Activated naive CD8-positive, alpha-beta T cell (primary cell): ENCODE measurements around the gene ZBTB44.
"Not testable (repeated sequence)": the region's sequence is repeated elsewhere in the genome, so short reads cannot be mapped to it uniquely, and the experiment has no call there.

ENCODE experiments used
- H3K27ac Mint-ChIP-seq: one replicate; pipeline ENCODE4 v1.8.0; 2021; ENCODE audit warnings: mixed read lengths
- H3K27me3 Mint-ChIP-seq: one replicate; pipeline ENCODE4 v1.8.0; 2021; ENCODE audit warnings: mixed read lengths
- H3K36me3 Mint-ChIP-seq: one replicate; pipeline ENCODE4 v1.8.0; 2021; ENCODE audit warnings: mixed read lengths
- H3K4me1 Mint-ChIP-seq: one replicate; pipeline ENCODE4 v1.8.0; 2021; ENCODE audit warnings: low read depth, mixed read lengths
- H3K4me3 Mint-ChIP-seq: one replicate; pipeline ENCODE4 v1.8.0; 2021; ENCODE audit warnings: mild to moderate bottlenecking, mixed read lengths
- H3K9me3 Mint-ChIP-seq: one replicate; pipeline ENCODE4 v1.8.0; 2021; ENCODE audit warnings: low read depth, mixed read lengths

Gene ZBTB44

DNA sequence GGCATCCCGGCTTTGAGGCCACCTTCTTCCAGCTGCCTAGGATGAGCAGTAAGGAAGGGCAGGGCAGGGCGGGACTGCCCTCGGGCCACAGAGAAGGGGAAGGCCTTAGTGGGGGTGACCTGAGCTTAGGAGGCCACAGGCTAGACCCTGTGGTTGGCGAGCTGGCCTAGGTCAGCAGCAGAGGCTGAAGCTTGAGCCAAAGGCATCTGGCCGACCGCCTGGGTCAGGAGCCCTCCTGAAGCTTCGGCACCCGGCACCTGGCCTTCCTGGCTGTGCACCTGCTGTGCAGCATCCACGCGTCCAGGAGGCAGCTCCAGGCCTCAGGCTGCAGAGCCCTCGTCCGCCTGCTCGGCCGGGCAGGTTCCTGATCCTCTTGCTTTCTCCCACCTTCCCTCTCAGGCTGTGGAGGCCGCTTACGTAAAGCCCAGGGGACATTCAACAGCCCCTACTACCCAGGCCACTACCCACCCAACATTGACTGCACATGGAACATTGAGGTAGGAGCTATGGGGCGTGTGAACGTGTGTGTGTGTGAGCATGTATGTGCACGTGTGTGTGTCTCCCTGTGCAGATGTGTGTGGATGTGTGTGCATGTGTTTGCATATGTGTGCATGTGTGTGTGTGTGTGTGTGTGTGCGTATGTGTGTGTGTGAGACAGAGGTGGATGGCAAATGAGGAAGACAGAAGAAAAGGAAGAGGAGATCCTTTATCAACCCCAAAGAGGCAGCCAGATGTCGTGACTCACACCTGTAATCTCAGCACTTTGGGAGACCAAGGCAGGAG lies 120.3 kb downstream of the ZBTB44 start:
- H3K27ac Mint-ChIP-seq, result no peak overlapping the region
- H3K9me3 Mint-ChIP-seq, result no peaks in the 10 kb centered on the region

DNA sequence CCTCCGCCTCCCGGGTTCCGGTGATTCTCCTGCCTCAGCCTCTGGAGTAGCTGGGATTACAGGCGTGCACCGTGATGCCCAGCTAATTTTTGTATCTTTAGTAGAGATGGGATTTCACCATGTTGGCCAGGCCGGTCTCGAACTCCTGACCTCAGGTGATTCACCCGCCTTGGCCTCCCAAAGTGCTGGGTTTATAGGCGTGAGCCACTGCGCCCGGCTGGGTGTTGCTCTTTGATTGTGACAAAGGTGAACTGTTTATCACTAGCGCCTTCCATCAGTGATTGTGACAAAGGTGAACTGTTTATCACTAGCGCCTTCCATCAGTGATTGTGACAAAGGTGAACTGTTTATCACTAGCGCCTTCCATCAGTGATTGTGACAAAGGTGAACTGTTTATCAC lies 121.2 kb downstream of the ZBTB44 start:
- H3K36me3 Mint-ChIP-seq, result not testable (repeated sequence)

More for the DNA sequence above, 120.3 kb downstream of the ZBTB44 start:
- no peak overlapping the region for H3K4me3 Mint-ChIP-seq
- no peaks in the 10 kb centered on the region for H3K36me3 Mint-ChIP-seq
- H3K27me3 Mint-ChIP-seq, result no peaks in the 10 kb centered on the region
- H3K4me1 Mint-ChIP-seq, result no peaks in the 10 kb centered on the region

GRCh38 chr11:130192845-130193267 lies 121.9 kb downstream of the ZBTB44 start:
- Mint-ChIP-seq H3K9me3 (no peaks in the 10 kb centered on the region), H3K27ac (no peak overlapping the region), H3K36me3 (no peaks in the 10 kb centered on the region), H3K4me1 (no peaks in the 10 kb centered on the region), H3K27me3 (no peaks in the 10 kb centered on the region), H3K4me3 (no peak overlapping the region)

More for the DNA sequence above, 121.2 kb downstream of the ZBTB44 start:
- H3K4me1 Mint-ChIP-seq, H3K27me3 Mint-ChIP-seq, H3K4me3 Mint-ChIP-seq, H3K9me3 Mint-ChIP-seq, H3K27ac Mint-ChIP-seq: not testable (repeated sequence)

DNA sequence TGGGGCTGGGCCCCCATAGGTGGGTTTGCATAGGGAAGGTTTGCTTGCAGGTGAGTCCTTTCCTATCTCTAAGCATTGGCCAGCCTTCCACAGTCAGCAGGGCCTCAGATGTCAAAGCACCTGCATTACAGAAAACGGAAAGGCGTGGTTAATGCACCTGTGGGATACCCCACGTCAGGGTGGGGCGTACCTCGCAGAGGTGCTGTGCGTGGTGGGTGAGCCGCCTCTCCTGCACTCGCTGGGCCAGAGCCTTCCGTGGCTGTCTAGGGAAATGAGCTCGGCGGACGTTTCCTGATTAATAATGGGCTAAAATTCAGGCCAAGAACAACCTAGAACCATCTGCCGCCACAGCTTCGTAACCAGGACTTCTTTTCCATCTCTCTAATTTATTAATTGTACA lies 122.8 kb downstream of the ZBTB44 start:
- H3K9me3 Mint-ChIP-seq, result no peaks in the 10 kb centered on the region
- no peaks in the 10 kb centered on the region for H3K36me3 Mint-ChIP-seq
- no peak overlapping the region for H3K4me3 Mint-ChIP-seq
- no peaks in the 10 kb centered on the region for H3K4me1 Mint-ChIP-seq
- no peaks in the 10 kb centered on the region for H3K27me3 Mint-ChIP-seq
- H3K27ac Mint-ChIP-seq, result no peak overlapping the region

DNA sequence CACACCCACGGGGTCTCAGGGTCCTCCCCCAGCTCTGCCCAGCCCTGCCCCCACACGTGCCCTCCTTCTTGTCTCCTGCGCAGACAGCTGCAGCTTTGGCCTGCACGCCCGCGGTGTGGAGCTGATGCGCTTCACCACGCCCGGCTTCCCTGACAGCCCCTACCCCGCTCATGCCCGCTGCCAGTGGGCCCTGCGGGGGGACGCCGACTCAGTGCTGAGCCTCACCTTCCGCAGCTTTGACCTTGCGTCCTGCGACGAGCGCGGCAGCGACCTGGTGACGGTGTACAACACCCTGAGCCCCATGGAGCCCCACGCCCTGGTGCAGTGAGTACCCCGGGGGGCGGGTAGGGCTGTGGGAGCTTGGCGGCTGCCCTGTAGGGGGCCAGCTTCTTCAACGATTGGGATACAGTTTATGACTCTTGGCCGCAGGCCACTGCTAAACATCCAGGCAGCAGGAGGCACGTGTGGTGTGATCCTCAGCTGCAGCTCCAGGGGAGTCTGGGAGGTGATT lies 124.3 kb downstream of the ZBTB44 start:
- Mint-ChIP-seq H3K4me1 (no peaks in the 10 kb centered on the region), H3K27me3 (no peaks in the 10 kb centered on the region), H3K27ac (no peak overlapping the region), H3K4me3 (no peak overlapping the region), H3K9me3 (no peaks in the 10 kb centered on the region), H3K36me3 (no peaks in the 10 kb centered on the region)

GRCh38 chr11:130189492-130190210 lies 125.1 kb downstream of the ZBTB44 start:
- H3K27me3 Mint-ChIP-seq, result no peaks in the 10 kb centered on the region
- H3K9me3 Mint-ChIP-seq, result no peaks in the 10 kb centered on the region
- no peak overlapping the region for H3K27ac Mint-ChIP-seq
- H3K4me3 Mint-ChIP-seq, result no peak overlapping the region
- no peaks in the 10 kb centered on the region for H3K4me1 Mint-ChIP-seq
- H3K36me3 Mint-ChIP-seq, result no peaks in the 10 kb centered on the region

- no peaks in the 10 kb centered on the region for H3K9me3 Mint-ChIP-seq
- no peaks in the 10 kb centered on the region for H3K4me1 Mint-ChIP-seq
- H3K27ac Mint-ChIP-seq, result no peak overlapping the region
- peaks cover 1% of the 10 kb centered on the region for H3K27me3 Mint-ChIP-seq
- no peaks in the 10 kb centered on the region for H3K36me3 Mint-ChIP-seq
- H3K4me3 Mint-ChIP-seq, result no peak overlapping the region
Observed at GRCh38 chr11:130188585-130189347, 126.0 kb downstream of the ZBTB44 start.

- H3K4me3 Mint-ChIP-seq, result no peak overlapping the region
- no peaks in the 10 kb centered on the region for H3K4me1 Mint-ChIP-seq
- no peaks in the 10 kb centered on the region for H3K9me3 Mint-ChIP-seq
- H3K36me3 Mint-ChIP-seq, result no peaks in the 10 kb centered on the region
- no peak overlapping the region for H3K27ac Mint-ChIP-seq
- H3K27me3 Mint-ChIP-seq, result peaks cover 4% of the 10 kb centered on the region
Observed at GRCh38 chr11:130188047-130188446, 126.7 kb downstream of the ZBTB44 start.

DNA sequence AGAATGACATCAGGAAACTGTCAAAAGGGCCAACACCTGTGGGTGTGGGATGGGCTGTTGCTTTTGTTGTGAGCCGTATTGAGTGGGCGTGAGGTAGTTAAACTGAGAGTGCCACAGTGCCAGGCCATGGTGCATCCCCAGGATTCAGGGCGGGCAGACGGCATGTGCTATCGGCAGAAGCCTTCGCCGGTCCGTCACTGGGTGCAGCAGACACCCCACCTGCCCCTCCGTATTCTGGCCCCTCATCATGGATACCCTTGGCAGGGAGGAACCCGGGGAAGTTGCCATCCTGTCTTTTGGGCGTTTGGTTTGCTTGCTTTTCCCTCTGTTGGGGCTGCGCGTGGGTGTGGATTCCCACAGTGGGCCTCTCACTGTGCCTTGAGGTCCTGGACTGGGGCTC lies 127.6 kb downstream of the ZBTB44 start:
- Mint-ChIP-seq H3K4me3 (no peak overlapping the region), H3K4me1 (no peaks in the 10 kb centered on the region), H3K36me3 (no peaks in the 10 kb centered on the region), H3K27ac (no peak overlapping the region), H3K27me3 (peaks cover 4% of the 10 kb centered on the region), H3K9me3 (no peaks in the 10 kb centered on the region)

GRCh38 chr11:130183878-130184610 lies 130.7 kb downstream of the ZBTB44 start:
- no peak overlapping the region for H3K27ac Mint-ChIP-seq
- H3K4me3 Mint-ChIP-seq, result no peak overlapping the region

DNA sequence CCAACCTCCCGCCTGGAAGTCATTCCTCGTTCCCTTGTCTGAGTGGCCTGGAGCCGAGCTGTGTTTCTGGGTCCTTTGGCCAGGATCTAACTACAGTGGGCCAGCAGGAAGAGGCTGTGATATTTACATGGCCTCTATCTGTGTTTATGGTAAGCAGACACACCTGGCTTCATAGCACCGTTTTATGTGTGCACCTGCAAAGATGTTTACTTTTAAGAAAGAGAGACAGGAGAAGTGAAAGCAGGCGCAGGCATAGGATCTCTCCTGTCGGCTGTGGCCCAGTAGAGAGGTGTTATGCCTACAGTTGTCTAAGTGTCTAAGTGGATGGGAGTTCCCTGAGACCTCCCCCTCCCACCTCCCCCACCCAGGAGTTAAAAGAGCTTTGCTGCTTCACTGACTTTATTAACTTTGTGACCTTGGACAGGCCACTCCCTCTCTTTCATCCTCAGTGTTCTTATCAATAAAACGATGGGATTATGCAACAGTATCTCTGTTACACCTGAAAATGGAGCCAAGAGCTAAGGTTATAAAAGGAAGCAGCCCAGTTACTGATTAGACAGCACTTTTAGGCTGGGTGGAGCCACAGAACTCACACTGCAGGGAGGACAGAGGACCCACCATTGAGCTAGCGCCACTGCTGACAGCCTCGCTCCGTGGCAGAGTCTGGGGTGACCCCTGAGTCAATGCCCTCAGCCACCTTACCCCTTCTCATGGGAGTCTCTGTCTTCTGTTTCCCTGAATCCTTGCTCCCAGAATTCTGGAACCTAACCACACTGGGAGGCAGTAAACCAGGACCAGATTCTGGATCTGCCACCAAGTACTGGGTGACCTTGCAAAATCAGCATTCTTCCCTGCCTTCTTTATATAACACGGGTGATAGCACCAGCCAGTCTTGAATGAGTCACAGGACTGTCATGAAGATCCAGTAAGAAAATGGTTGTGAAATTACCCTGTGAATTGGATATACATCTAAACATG lies 133.1 kb downstream of the ZBTB44 start:
- no peak overlapping the region for H3K4me3 Mint-ChIP-seq
- H3K27ac Mint-ChIP-seq, result no peak overlapping the region
- peaks cover 6% of the 10 kb centered on the region for H3K27me3 Mint-ChIP-seq
- H3K36me3 Mint-ChIP-seq, result no peaks in the 10 kb centered on the region
- H3K9me3 Mint-ChIP-seq, result no peaks in the 10 kb centered on the region
- no peaks in the 10 kb centered on the region for H3K4me1 Mint-ChIP-seq

More at GRCh38 chr11:130183878-130184610, 130.7 kb downstream of the ZBTB44 start:
- H3K4me1 Mint-ChIP-seq, result no peaks in the 10 kb centered on the region
- H3K36me3 Mint-ChIP-seq, result no peaks in the 10 kb centered on the region
- H3K9me3 Mint-ChIP-seq, result no peaks in the 10 kb centered on the region
- H3K27me3 Mint-ChIP-seq, result peaks cover 6% of the 10 kb centered on the region

DNA sequence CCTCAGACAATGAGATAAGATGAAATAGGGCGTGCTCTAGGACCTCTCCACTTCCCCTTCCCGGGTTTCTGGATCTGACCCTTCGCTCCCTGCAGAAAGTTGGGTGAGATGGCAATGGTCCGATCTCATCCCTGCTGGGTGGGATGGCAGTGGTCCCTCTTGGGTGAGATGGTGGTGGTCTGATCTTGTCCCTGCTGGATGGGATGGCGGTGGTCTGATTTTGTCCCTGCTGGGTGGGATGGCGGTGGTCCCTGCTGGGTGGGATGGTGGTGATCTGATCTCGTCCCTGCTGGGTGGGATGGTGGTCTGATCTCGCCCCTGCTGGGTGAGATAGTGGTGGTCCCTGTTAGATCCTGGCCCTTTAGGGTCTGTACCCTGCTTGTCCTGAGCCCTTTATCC lies 133.8 kb downstream of the ZBTB44 start:
- Mint-ChIP-seq H3K4me3 (no peak overlapping the region), H3K4me1 (no peaks in the 10 kb centered on the region), H3K36me3 (no peaks in the 10 kb centered on the region), H3K27me3 (peaks cover 8% of the 10 kb centered on the region), H3K9me3 (no peaks in the 10 kb centered on the region), H3K27ac (no peak overlapping the region)

- Mint-ChIP-seq H3K27ac (no peak overlapping the region), H3K36me3 (no peaks in the 10 kb centered on the region), H3K27me3 (peaks cover 8% of the 10 kb centered on the region), H3K4me3 (no peak overlapping the region), H3K9me3 (no peaks in the 10 kb centered on the region), H3K4me1 (no peaks in the 10 kb centered on the region)
Observed at GRCh38 chr11:130180491-130180890, 134.2 kb downstream of the ZBTB44 start.
